ENCODE measurements around the gene SLC12A5.

Gene SLC12A5

DNA sequence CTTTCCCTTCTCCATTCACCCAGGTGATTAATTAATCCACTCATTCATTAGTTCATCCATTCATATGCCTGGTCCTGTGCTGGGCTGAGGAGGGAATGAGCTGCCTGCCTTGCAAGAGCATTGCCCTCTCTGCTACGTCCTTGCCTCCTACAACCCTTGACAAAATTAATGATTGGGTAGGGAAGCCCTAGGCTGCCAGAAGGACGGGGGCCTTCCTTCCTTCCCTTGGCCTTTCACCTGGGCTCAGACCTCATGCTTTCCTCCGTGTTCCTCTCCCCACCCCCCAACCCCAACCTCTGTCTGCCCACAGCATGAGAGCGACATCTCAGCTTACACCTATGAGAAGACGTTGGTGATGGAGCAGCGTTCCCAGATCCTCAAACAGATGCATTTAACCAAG lies 25.6 kb downstream of the SLC12A5 start:
- DNase-seq (ENCODE audit: low read depth in 2 of 2): no peak

DNA sequence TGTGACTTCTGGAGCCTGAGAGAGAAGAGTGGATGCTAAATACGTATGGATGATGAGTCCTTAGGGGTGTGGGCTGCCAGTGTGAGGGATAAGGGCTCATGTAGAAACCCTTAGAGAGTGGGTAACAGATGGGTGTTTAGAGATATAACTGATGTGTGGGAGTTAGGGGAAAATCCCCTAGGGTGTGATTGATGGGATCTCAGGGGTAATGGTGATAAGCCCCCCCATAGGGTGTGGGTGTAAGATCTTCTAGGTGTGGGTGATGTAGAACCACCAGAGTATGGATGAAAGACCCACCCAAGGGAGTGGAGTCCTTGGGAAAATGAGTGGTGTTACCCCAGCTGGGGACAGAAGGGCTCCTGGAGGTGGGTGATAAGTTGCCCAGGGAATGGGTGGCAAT lies 26.3 kb downstream of the SLC12A5 start:
- no peak for DNase-seq (ENCODE audit: low read depth in 2 of 2)

DNA sequence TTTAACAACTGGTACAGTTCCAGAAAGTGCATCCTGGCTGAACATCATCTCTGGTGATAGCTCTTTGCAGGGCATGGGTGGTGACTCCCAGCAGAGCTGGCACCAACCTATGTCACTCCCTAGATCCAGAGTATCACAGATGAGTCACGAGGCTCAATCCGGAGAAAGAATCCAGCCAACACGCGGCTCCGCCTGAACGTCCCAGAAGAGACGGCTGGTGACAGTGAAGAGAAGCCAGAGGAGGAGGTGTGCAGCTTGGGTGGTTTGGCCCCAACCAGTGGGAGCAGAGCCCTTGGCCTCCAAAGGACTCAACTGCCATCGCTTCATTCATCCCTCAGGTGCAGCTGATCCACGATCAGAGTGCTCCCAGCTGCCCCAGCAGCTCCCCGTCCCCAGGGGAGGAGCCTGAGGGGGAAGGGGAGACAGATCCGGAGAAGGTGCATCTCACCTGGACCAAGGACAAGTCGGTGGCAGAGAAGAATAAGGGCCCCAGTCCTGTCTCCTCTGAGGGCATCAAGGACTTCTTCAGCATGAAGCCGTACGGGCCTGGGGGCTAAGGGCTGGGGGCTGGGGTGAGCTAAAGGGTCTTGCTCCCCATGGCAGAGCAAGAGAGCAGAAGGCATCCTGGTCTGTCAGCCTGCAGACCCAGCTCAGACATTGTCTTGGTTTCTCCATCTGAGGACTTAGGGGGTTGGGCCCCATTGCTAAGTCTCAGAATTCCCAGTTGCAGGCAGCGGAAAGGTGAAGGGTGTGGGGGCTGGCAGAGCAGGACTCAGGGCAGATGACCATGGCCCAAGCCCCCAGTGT lies 27.2 kb downstream of the SLC12A5 start:
- DNase-seq (ENCODE audit: low read depth in 2 of 2): no peak

- no peak for DNase-seq (ENCODE audit: low read depth in 2 of 2)
Observed at GRCh38 chr20:46056970-46057855, 28.2 kb downstream of the SLC12A5 start.

- no peak for DNase-seq (ENCODE audit: low read depth in 2 of 2)
Observed at GRCh38 chr20:46057856-46058598, 29.0 kb downstream of the SLC12A5 start.

DNA sequence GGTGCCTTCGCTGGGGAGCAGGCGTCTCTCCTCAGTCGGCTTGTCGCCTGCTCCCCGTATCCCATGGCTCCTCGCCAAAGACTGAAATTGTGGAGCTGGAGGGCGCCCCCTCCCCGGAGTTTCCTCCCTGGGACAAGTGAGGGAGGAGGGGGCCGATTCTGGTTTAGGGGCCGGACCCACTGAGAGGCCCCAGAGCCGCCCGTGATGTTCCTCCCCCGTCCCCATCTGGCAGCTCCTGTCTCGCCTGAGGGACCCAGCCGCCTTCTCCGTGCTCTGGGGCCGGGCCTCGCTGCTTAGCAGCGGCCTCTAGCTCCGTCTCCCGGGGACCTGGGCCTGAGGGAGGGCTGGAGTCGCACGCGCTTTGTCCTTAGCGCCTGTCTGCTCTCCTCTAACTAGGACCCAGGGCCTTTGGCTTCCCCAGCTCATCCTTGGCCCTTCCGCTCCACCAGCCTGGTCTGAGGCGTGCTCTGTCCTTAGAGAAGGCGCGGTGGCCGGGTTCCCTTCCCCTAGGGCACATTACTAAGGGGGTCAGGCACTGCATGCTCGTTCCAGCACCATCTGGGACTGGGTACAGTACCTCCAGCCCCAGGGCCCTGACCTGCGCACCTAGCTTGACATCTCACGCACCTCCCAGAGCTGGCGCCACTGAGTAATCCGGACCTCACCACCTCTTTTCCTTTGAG lies 29.7 kb downstream of the SLC12A5 start:
- DNase-seq (ENCODE audit: low read depth in 2 of 2): no peak

DNA sequence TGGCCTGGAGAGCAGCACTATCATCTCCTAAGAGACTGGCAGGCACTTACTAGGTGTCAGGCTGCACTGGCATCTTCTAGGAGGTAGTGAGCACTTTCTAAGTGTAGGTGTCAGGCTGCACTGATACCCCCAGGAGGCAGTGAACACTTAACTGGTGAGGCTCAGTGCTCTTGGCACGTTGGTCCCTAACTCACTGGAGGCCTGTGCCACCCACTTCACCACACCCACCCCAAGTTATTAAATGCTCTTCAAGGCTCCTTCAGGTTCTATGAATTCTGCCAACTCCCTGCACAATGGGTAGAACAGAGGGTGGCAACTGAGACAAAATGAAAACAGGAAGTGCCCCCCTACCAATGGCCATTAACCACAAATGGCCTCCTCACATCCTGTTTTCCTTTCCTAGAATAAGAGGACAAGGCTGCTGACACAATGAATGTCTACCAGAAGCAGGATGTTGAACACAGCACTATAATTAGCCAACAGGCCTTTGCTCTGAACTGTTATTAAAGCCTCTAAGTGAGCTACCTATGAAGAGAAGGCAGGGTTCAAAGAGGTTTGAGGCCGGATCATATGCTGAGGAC lies 31.4 kb downstream of the SLC12A5 start:
- no peak for DNase-seq (ENCODE audit: low read depth in 2 of 2)

DNA sequence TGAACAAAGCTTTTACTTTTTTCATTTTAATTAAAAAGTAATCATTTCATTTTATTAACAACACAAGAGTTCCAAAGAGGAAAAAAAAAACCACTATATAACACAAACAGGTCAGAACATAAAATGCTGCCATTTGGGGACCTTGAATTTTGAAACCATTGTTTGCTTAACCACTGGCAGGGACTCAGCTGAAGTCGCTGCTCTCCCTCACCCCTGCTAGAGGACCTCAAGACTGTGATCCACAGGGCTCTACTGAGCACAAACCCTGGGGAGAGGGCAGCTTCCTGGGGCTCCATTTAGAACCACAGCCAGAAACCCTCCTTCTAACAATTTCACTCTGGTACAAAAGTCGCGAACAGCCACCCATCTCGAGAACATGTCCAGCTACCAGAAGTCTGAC lies 32.0 kb downstream of the SLC12A5 start:
- DNase-seq (ENCODE audit: low read depth in 2 of 2): no peak

- no peak for DNase-seq (ENCODE audit: low read depth in 2 of 2)
Observed at GRCh38 chr20:46062151-46062550, 33.1 kb downstream of the SLC12A5 start.

DNA sequence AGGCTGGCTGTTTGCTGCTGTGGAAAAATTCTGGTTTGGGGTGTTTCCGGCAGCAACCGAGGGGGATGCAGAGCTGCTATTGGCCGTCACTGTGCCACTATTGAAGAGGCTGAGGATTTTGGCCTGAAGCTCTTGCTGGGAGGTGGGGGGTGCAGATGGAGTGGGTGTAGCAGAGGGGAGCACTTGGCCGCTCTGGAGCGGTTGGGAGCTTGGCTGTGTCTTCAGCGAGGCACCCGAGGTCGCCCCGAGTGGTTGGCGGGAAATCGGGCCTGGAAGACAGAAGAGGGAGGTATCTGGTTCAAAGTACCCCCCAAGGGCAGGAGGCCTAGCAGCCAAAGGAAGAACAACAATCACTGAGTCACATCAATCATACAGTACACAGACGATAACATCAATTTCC lies 33.6 kb downstream of the SLC12A5 start:
- DNase-seq (ENCODE audit: low read depth in 2 of 2): no peak

GRCh38 chr20:46063151-46063550 lies 34.1 kb downstream of the SLC12A5 start:
- no peak for DNase-seq (ENCODE audit: low read depth in 2 of 2)

GRCh38 chr20:46063652-46064054 lies 34.6 kb downstream of the SLC12A5 start:
- no peak for DNase-seq (ENCODE audit: low read depth in 2 of 2)

DNA sequence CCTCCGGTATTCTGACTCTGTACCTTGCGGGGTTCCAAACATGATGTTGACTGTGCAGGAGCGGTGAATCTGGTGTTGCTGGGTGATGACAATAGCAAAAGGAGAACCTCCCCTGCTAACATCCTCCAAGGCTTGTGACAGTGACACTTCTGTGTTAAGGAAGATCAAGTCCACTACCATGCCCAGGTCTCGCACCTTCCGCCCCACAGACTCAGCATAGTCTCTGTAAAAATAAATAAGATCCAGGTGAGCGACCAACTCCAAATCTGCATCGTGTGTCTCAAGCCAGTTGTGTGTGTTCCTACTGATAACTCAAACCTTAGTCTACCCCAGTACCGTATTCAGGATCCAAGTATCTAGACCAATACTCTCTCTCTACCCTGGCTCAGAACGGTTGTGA lies 36.0 kb downstream of the SLC12A5 start:
- DNase-seq (ENCODE audit: low read depth in 2 of 2): no peak

DNA sequence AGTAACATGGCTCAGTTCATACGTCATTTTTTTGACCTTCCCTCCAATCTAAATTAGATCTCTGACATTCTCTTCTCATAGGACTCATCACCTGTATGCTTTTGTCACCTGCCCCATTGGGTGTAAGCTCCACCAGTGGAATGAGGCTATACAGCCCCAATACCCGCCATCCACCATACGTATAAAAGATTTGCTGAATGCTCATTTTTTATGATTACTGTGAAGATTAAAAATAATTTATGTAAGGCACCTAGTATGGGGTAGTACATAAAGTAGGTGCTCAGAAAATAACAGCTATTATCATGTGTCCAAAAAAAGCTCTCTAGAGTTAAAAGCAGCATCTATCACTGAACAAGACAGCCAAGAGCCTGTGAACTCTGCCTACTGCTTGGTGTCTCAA lies 36.7 kb downstream of the SLC12A5 start:
- DNase-seq (ENCODE audit: low read depth in 2 of 2): no peak

GRCh38 chr20:46070215-46070900 lies 41.3 kb downstream of the SLC12A5 start:
- no peak for DNase-seq (ENCODE audit: low read depth in 2 of 2)

DNA sequence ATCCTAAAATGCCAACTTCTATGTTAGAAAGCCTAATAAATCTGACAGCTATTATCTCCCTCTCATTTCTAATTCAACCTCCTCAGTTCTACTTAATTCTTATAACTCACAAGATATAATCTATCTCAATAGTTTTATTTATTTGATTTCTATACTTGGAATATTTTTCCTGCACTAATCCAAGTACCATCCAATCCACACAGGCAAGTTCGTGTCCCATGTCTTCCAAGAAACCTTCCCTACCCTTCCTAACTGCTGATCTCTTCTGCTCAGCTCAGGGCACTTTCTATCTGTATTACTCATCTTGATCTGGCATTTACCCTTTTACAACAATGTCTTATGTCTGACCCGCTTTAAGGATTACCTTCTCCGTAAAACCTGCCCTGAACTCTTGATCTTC lies 42.6 kb downstream of the SLC12A5 start:
- DNase-seq (ENCODE audit: low read depth in 2 of 2): no peak

DNA sequence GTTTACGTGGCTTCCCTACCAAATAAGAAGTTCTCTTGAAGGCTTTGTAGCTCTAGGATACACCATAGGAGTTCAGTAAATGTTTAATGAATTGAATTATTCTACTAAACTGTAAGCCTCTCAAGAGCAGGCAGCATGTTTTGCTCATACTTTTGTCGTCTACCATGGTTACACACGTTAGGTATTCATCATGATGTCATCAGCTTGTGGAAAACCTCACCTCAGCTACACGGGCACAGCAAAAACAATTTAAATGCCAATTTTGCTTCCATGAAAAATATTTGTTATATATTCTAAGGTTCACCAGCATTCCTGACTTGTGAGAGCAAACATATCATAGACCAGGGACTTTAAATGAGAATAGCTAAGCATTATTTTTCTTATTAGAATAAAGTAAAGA lies 44.0 kb downstream of the SLC12A5 start:
- no peak for DNase-seq (ENCODE audit: low read depth in 2 of 2)

GRCh38 chr20:46073443-46073842 lies 44.4 kb downstream of the SLC12A5 start:
- no peak for DNase-seq (ENCODE audit: low read depth in 2 of 2)

DNA sequence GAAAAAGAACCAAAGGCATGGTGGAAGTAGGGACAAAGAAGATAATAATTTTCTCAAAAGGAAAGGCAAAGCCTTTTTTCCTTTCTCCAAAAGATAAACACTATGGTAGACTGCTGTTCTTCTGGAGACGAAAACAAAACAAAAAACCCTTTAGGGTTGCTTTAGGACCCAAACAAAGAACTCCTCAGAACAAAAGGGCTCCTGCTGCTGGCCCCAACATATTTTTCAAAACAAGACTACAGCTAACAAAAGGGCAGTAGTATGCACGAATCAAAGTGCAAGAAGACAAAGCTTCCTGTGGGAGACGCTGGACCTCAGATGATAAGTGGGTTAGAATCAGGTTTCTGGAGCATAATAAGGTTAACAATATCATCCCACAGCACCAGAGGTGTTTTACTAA lies 45.0 kb downstream of the SLC12A5 start:
- DNase-seq (ENCODE audit: low read depth in 2 of 2): no peak

DNA sequence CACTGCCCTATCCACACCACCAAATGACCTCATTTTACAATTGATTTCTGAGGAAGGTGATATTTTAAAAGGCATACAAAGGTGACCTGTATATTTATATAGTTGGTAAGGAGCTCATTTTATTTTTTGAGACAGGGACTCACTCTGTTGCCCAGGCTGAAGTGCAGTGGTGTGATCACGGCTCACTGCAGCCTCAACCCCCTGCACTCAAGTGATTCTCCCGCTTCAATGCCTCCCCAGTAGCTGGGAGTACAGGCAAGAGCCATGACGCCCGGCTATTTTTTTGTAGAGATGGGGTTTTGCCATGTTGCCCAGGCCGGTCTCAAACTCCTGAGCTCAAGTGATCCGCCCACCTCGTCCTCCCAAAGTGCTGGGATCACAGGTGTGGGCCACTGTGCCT lies 47.8 kb downstream of the SLC12A5 start:
- no peak for DNase-seq (ENCODE audit: low read depth in 2 of 2)

Data from stimulated activated CD4-positive, alpha-beta T cell treated with anti-CD3 and anti-CD28 coated beads, Interleukin-4, amount 100 ng/mL, for 48 hours (primary cell).